Activated T-cell treated with anti-CD3 and anti-CD28 coated beads, Interleukin-2, amount 50 U/mL, for 48 hours (primary cell): ENCODE results near the gene DHX35.

Experiments used
- DNase-seq, 2 experiments: peaks; one replicate each; pipeline ENCODE4 v3.0.0-alpha.2; 2020

The DHX35 gene

GRCh38 chr20:39067526-39068216 lies 105.5 kb downstream of the DHX35 start:
- DNase-seq, result no peak

- no peak for DNase-seq
Measured at GRCh38 chr20:39069976-39070375, 107.8 kb downstream of the DHX35 start.

GRCh38 chr20:39070484-39071231 lies 108.5 kb downstream of the DHX35 start:
- no peak for DNase-seq

GRCh38 chr20:39072132-39072531 lies 110.0 kb downstream of the DHX35 start:
- DNase-seq, result no peak

- DNase-seq, result no peak
Measured at GRCh38 chr20:39072653-39073052, 110.5 kb downstream of the DHX35 start.

- no peak for DNase-seq
Measured at GRCh38 chr20:39075731-39076130, 113.6 kb downstream of the DHX35 start.

- DNase-seq, result no peak
Measured at GRCh38 chr20:39076958-39077357, 114.8 kb downstream of the DHX35 start.

GRCh38 chr20:39080326-39080725 lies 118.2 kb downstream of the DHX35 start:
- no peak for DNase-seq

- peak; percentile 87 to 90 for DNase-seq
Measured at GRCh38 chr20:39081255-39081654, 119.1 kb downstream of the DHX35 start.

GRCh38 chr20:39082622-39083398 lies 120.7 kb downstream of the DHX35 start:
- DNase-seq, result no peak

- DNase-seq, result no peak
Measured at GRCh38 chr20:39083761-39084160, 121.6 kb downstream of the DHX35 start.

- DNase-seq, result no peak
Measured at GRCh38 chr20:39089029-39089428, 126.9 kb downstream of the DHX35 start.
